Mammary epithelial cell (primary cell): ENCODE results near the gene LRRC8D.

Source experiments
- CTCF ChIP-seq, 2 donors: IDR thresholded peaks in 1 of 2; conservative IDR thresholded peaks in 1 of 2; 2 replicates each; pipeline ENCODE4 v1.5.1; 2011 to 2012; ENCODE audit warnings: inconsistent platforms in 2 of 2, low read length in 2 of 2, mild to moderate bottlenecking in 2 of 2, control low read depth in 1 of 2, low read depth in 1 of 2; ENCODE audit not compliant: insufficient read depth in 1 of 2; ENCODE audit errors: extremely low read depth in 1 of 2
- EZH2 ChIP-seq: IDR thresholded peaks from 2 replicates; pipeline ENCODE4 v1.6.1; 2012; ENCODE audit warnings: low read length, inconsistent platforms, borderline replicate concordance

GRCh38 chr1:89870998-89871397 is 50.2 kb downstream of the LRRC8D start:
- no peak for TF ChIP-seq CTCF (conservative IDR thresholded peaks at IDR 0.05 in 1 of 2, IDR thresholded peaks at IDR 0.05 in 1 of 2; ENCODE audit: extremely low read depth in 1 of 2, insufficient read depth in 1 of 2, low read depth in 1 of 2, low read length in 2 of 2)
- TF ChIP-seq EZH2, result no peak
